ENCODE results near the gene DPRX. TPM values are rescaled to one million over a fixed set of nuclear protein-coding genes. Genes with fewer than 3 reads are reported as not detected.

Gene DPRX
- not detected for total RNA-seq

- ATAC-seq: no peak
These were observed at the start of gene DPRX for GRCh38 chr19:53631949-53632407. Gene DPRX (plus strand): TSS chr19:53631999. CDS start chr19:53632107, 108 bp downstream.

- ATAC-seq: no peak
These were observed 48.6 kb upstream of the DPRX start for GRCh38 chr19:53583181-53583580.

GRCh38 chr19:53586277-53586691, 45.5 kb upstream of the DPRX start:
- ATAC-seq: no peak

GRCh38 chr19:53594811-53595509, 36.8 kb upstream of the DPRX start:
- no peak for ATAC-seq

- ATAC-seq: no peak
These were observed 36.3 kb upstream of the DPRX start for GRCh38 chr19:53595510-53595867.

GRCh38 chr19:53596056-53596455, 35.7 kb upstream of the DPRX start:
- ATAC-seq: no peak

- peak; percentile 20 for ATAC-seq
These were observed 34.8 kb upstream of the DPRX start for GRCh38 chr19:53597023-53597422.

- ATAC-seq: no peak
These were observed 33.4 kb upstream of the DPRX start for GRCh38 chr19:53598361-53598760.

- ATAC-seq: no peak
These were observed 31.6 kb upstream of the DPRX start for GRCh38 chr19:53600217-53600616.

- no peak for ATAC-seq
These were observed 25.8 kb upstream of the DPRX start for GRCh38 chr19:53606031-53606430.

GRCh38 chr19:53608381-53608780, 23.4 kb upstream of the DPRX start:
- no peak for ATAC-seq

- no peak for ATAC-seq
These were observed 18.9 kb upstream of the DPRX start for GRCh38 chr19:53612762-53613526.

GRCh38 chr19:53621885-53622740, 9.7 kb upstream of the DPRX start:
- no peak for ATAC-seq

- no peak for ATAC-seq
These were observed 6.8 kb upstream of the DPRX start for GRCh38 chr19:53624771-53625545.

- no peak for ATAC-seq
These were observed 5.3 kb upstream of the DPRX start for GRCh38 chr19:53626486-53626885.

- ATAC-seq: no peak
These were observed 4.8 kb upstream of the DPRX start for GRCh38 chr19:53626976-53627375.

GRCh38 chr19:53634768-53635167, 3.0 kb downstream of the DPRX start:
- ATAC-seq: no peak

GRCh38 chr19:53639471-53639870, 7.7 kb downstream of the DPRX start:
- no peak for ATAC-seq

- no peak for ATAC-seq
These were observed 10.7 kb downstream of the DPRX start for GRCh38 chr19:53642381-53643099.

GRCh38 chr19:53644061-53644816, 12.4 kb downstream of the DPRX start:
- no peak for ATAC-seq

GRCh38 chr19:53646144-53646543, 14.3 kb downstream of the DPRX start:
- no peak for ATAC-seq

Data from esophagus mucosa (tissue), 1 donor.